ENCODE data around the gene C6orf89.

Gene C6orf89

GRCh38 chr6:36968266-36968977, 82.7 kb downstream of the C6orf89 start:
- no peak for DNase-seq (ENCODE audit: low read depth in 2 of 2)

- no peak for DNase-seq (ENCODE audit: low read depth in 2 of 2)
Measured at GRCh38 chr6:36969240-36969691, 83.5 kb downstream of the C6orf89 start.

- DNase-seq (ENCODE audit: low read depth in 2 of 2), result no peak
Measured at GRCh38 chr6:36969988-36970891, 84.5 kb downstream of the C6orf89 start.

- no peak for DNase-seq (ENCODE audit: low read depth in 2 of 2)
Measured at GRCh38 chr6:36970892-36971842, 85.4 kb downstream of the C6orf89 start.

GRCh38 chr6:36971921-36972673, 86.3 kb downstream of the C6orf89 start:
- no peak for DNase-seq (ENCODE audit: low read depth in 2 of 2)

GRCh38 chr6:36973190-36973589, 87.4 kb downstream of the C6orf89 start:
- DNase-seq (ENCODE audit: low read depth in 2 of 2), result no peak

- no peak for DNase-seq (ENCODE audit: low read depth in 2 of 2)
Measured at GRCh38 chr6:36973647-36974046, 87.9 kb downstream of the C6orf89 start.

- DNase-seq (ENCODE audit: low read depth in 2 of 2), result no peak
Measured at GRCh38 chr6:36975231-36976006, 89.7 kb downstream of the C6orf89 start.

- DNase-seq (ENCODE audit: low read depth in 2 of 2), result no peak
Measured at GRCh38 chr6:36976007-36976264, 90.2 kb downstream of the C6orf89 start.

- DNase-seq (ENCODE audit: low read depth in 2 of 2), result no peak
Measured at GRCh38 chr6:36976509-36976908, 90.8 kb downstream of the C6orf89 start.

- DNase-seq (ENCODE audit: low read depth in 2 of 2), result no peak
Measured at GRCh38 chr6:36976931-36977330, 91.2 kb downstream of the C6orf89 start.

GRCh38 chr6:36977470-36977941, 91.8 kb downstream of the C6orf89 start:
- DNase-seq (ENCODE audit: low read depth in 2 of 2), result no peak
